ENCODE results near the gene NFKBIE. TPM values are rescaled to one million over a fixed set of nuclear protein-coding genes. Genes with fewer than 3 reads are reported as not detected.

The NFKBIE gene
- total and polyA plus RNA-seq, 9 of the 15 experiments (the other 6 are each of a cell fraction or from before 2014, with no cell fraction given) = 2.1 to 16.4 (median 11.7) TPM

- TF ChIP-seq ELK1 (CRISPR knock-in tag; IDR thresholded peaks at IDR 0.05) (no peak), EP400 (IDR thresholded peaks at IDR 0.05) (peak; percentile 41; the same call in 1 of the 2 replicates), UBTF (IDR thresholded peaks at IDR 0.05; ENCODE audit: borderline replicate concordance in 1 of 2, low read depth in 2 of 2, low read length in 2 of 2) (peak in 1 of 2 experiments; percentile 88; a peak in 2 of 4 replicates), CBX1 (IDR thresholded peaks at IDR 0.05; ENCODE audit: low read depth) (0 out of 2 replicates have a peak, but pooled peaks have one; percentile 35), BCOR (IDR thresholded peaks at IDR 0.05) (0 out of 2 replicates have a peak, but pooled peaks have one; percentile 41), ZNF263 (CRISPR knock-in tag; IDR thresholded peaks at IDR 0.05; ENCODE audit: borderline replicate concordance) (peak; percentile 72), KHSRP (IDR thresholded peaks at IDR 0.05) (no peak), POLR2H (tag; IDR thresholded peaks at IDR 0.05; ENCODE audit: low read depth) (no peak), CBFB (CRISPR knock-in tag; IDR thresholded peaks at IDR 0.05) (no peak), ID3 (CRISPR knock-in tag; IDR thresholded peaks at IDR 0.05) (no peak), ID3 (tag; IDR thresholded peaks at IDR 0.05) (peak; percentile 62; the same call in 1 of the 2 replicates), SIRT6 (IDR thresholded peaks at IDR 0.05; ENCODE audit: low read depth, low read length) (no peak), MTA3 (IDR thresholded peaks at IDR 0.05; ENCODE audit: borderline replicate concordance) (peak; percentile 77; the same call in 1 of the 2 replicates), TOE1 (IDR thresholded peaks at IDR 0.05; ENCODE audit: borderline replicate concordance) (0 out of 2 replicates have a peak, but pooled peaks have one; percentile 61), TOE1 (CRISPR knock-in tag; IDR thresholded peaks at IDR 0.05; ENCODE audit: borderline replicate concordance, low read depth) (no peak), KDM4B (IDR thresholded peaks at IDR 0.05; ENCODE audit: borderline replicate concordance in 2 of 2, low read depth in 1 of 2) (0 out of 4 replicates have a peak, but pooled peaks of 1 of the 2 experiments have one; percentile 12), NFRKB (IDR thresholded peaks at IDR 0.05; ENCODE audit: low read depth) (no peak), CREB1 (IDR thresholded peaks at IDR 0.05) (no peak), CREB1 (CRISPR knock-in tag; IDR thresholded peaks at IDR 0.05) (peak; percentile 46), XRCC4 (IDR thresholded peaks at IDR 0.05; ENCODE audit: extremely low read depth, insufficient read depth, insufficient read length) (no peak), GABPB1 (CRISPR knock-in tag; IDR thresholded peaks at IDR 0.05) (peak; percentile 78), GATAD2A (IDR thresholded peaks at IDR 0.05) (0 out of 2 replicates have a peak, but pooled peaks have one; percentile 16)
- TF ChIP-seq, protein P1, sequence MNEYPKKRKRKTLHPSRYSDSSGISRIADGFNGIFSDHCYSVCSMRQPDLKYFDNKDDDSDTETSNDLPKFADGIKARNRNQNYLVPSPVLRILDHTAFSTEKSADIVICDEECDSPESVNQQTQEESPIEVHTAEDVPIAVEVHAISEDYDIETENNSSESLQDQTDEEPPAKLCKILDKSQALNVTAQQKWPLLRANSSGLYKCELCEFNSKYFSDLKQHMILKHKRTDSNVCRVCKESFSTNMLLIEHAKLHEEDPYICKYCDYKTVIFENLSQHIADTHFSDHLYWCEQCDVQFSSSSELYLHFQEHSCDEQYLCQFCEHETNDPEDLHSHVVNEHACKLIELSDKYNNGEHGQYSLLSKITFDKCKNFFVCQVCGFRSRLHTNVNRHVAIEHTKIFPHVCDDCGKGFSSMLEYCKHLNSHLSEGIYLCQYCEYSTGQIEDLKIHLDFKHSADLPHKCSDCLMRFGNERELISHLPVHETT (CRISPR knock-in tag; conservative IDR thresholded peaks at IDR 0.05 in 1 of 2, IDR thresholded peaks at IDR 0.05 in 1 of 2) = 0 out of 4 replicates have a peak, but pooled peaks of 1 of the 2 experiments have one; percentile 2
Measured at GRCh38 chr6:44265007-44265721, at the start of gene NFKBIE (continued).
